BJ (cell line): Measurements from ENCODE around the gene EIF4A3. TPM values are rescaled to one million over a fixed set of nuclear protein-coding genes. Genes with fewer than 3 reads are reported as not detected.

Source experiments
- CTCF ChIA-PET: fragments of 350-600 bp; formaldehyde crosslinking; extraction: SDS; loops from one replicate; lab custom pipeline; 2021; ENCODE audit warnings: antibody characterized with exemption, inconsistent platforms; lab: Yijun Ruan, JAX
- POLR2A ChIA-PET: fragments of 300-600 bp; sonication (Branson Sonifier 250); formaldehyde crosslinking; extraction: SDS; loops from one replicate; lab custom pipeline; 2021; ENCODE audit warnings: antibody characterized with exemption; lab: Charles Lee
- DNase-seq: peaks from one replicate; pipeline ENCODE4 v3.0.0-alpha.2; 2011; ENCODE audit warnings: low read depth
- H3K27me3 ChIP-seq: 2 replicates; pipeline ENCODE4 v1.6.0; 2011; ENCODE audit warnings: low read length; ENCODE audit not compliant: control insufficient read depth, insufficient read depth
- H3K36me3 ChIP-seq: 2 replicates; pipeline ENCODE4 v1.5.1; 2011; ENCODE audit warnings: low read length; ENCODE audit not compliant: control insufficient read depth, insufficient read depth
- H3K4me3 ChIP-seq: 2 replicates; pipeline ENCODE4 v1.5.1; 2011; ENCODE audit warnings: low read depth, mild to moderate bottlenecking, control low read depth, low read length
- CTCF ChIP-seq: IDR thresholded peaks from 2 replicates; pipeline ENCODE4 v1.5.1; 2011; ENCODE audit warnings: low read depth, mild to moderate bottlenecking, control low read depth, inconsistent platforms, low read length, moderate library complexity; ENCODE audit not compliant: insufficient read depth
- polyA plus RNA-seq: library from polyadenylated mRNA; depleted of rRNA; stranded (reverse); fragments of >200 nt; gene quantifications from 2 replicates; pipeline ENCODE4 v1.2.3, GENCODE V29; 2011

The EIF4A3 gene
- polyA plus RNA-seq, 1 experiment = 89.4 TPM

GRCh38 chr17:80187090-80187489 lies 40.2 kb upstream of the EIF4A3 start:
- ChIA-PET CTCF (interaction anchor here (0.6 to 2.1 kb wide), 5 partner anchors 8 to 180 kb away, joined by 3 to 8 read pairs (median 4); no protein-coding TSS in a partner anchor), POLR2A (no interaction called here)
- H3K27me3 ChIP-seq = peaks cover 2% of the 10 kb centered on the region
- H3K36me3 ChIP-seq = no peaks in the 10 kb centered on the region
- DNase-seq = no peak
- TF ChIP-seq CTCF = no peak
- no peak overlapping the region for H3K4me3 ChIP-seq

GRCh38 chr17:80185968-80186367 lies 39.0 kb upstream of the EIF4A3 start:
- H3K27me3 ChIP-seq = peaks cover 2% of the 10 kb centered on the region
- CTCF ChIA-PET = no interaction called here
- TF ChIP-seq CTCF = no peak
- POLR2A ChIA-PET = no interaction called here
- H3K36me3 ChIP-seq = no peaks in the 10 kb centered on the region
- no peak for DNase-seq
- H3K4me3 ChIP-seq = no peak overlapping the region

GRCh38 chr17:80184423-80184714 lies 37.4 kb upstream of the EIF4A3 start:
- TF ChIP-seq CTCF = no peak
- CTCF ChIA-PET = interaction anchor here (9.8 kb wide), 1 partner anchor 12 kb away, joined by 44 read pairs; no protein-coding TSS in a partner anchor
- Histone ChIP-seq H3K36me3 (no peaks in the 10 kb centered on the region), H3K4me3 (no peak overlapping the region), H3K27me3 (peaks cover 6% of the 10 kb centered on the region)
- DNase-seq = no peak
- POLR2A ChIA-PET = no interaction called here

GRCh38 chr17:80183581-80184422 lies 36.9 kb upstream of the EIF4A3 start:
- H3K36me3 ChIP-seq = no peaks in the 10 kb centered on the region
- CTCF ChIA-PET = interaction anchor here (9.8 kb wide), 1 partner anchor 13 kb away, joined by 44 read pairs; no protein-coding TSS in a partner anchor
- no peak for DNase-seq
- TF ChIP-seq CTCF = no peak
- H3K4me3 ChIP-seq = no peak overlapping the region
- H3K27me3 ChIP-seq = peaks cover 6% of the 10 kb centered on the region
- POLR2A ChIA-PET = no interaction called here

- DNase-seq = no peak
- no peak for TF ChIP-seq CTCF
- H3K27me3 ChIP-seq = peaks cover 6% of the 10 kb centered on the region
- ChIA-PET CTCF (interaction anchor here (9.8 kb wide), 1 partner anchor 14 kb away, joined by 44 read pairs; no protein-coding TSS in a partner anchor), POLR2A (no interaction called here)
- H3K36me3 ChIP-seq = no peaks in the 10 kb centered on the region
- no peak overlapping the region for H3K4me3 ChIP-seq
Measured at GRCh38 chr17:80182845-80183223, 35.9 kb upstream of the EIF4A3 start.
